Stimulated activated CD8-positive, alpha-beta memory T cell treated with anti-CD3 and anti-CD28 coated beads, Interleukin-12 subunit alpha, Interleukin-12 subunit beta, amount 100 ng/mL, for 24 hours (primary cell): Measurements from ENCODE around the gene SIK3.
"Not testable (repeated sequence)": the region's sequence is repeated elsewhere in the genome, so short reads cannot be mapped to it uniquely, and the experiment has no call there.

Source experiments
- DNase-seq: peaks from one replicate; pipeline ENCODE4 v3.0.0-alpha.2; 2020; ENCODE audit errors: extremely low read depth

SIK3 gene

GRCh38 chr11:116827461-116827860 lies 270.8 kb downstream of the SIK3 start:
- DNase-seq: no peak

GRCh38 chr11:116826751-116827431 lies 271.3 kb downstream of the SIK3 start:
- no peak for DNase-seq

- no peak for DNase-seq
These were observed 272.1 kb downstream of the SIK3 start for GRCh38 chr11:116825854-116826750.

GRCh38 chr11:116825434-116825833 lies 272.8 kb downstream of the SIK3 start:
- DNase-seq: no peak

GRCh38 chr11:116823031-116823843 lies 275.0 kb downstream of the SIK3 start, which contains the start of gene APOA4:
APOA4 (minus strand) TSS chr11:116823304; CDS start chr11:116823191, 113 bp downstream.
- DNase-seq: no peak

- no peak for DNase-seq
These were observed 275.7 kb downstream of the SIK3 start for GRCh38 chr11:116822575-116822974.

- no peak for DNase-seq
These were observed 276.9 kb downstream of the SIK3 start for GRCh38 chr11:116821050-116821918.

- no peak for DNase-seq
These were observed 279.2 kb downstream of the SIK3 start for GRCh38 chr11:116819049-116819448.

- no peak for DNase-seq
These were observed 283.7 kb downstream of the SIK3 start for GRCh38 chr11:116814502-116814901.

GRCh38 chr11:116813781-116814471 lies 284.3 kb downstream of the SIK3 start:
- no peak for DNase-seq

GRCh38 chr11:116813170-116813569 lies 285.1 kb downstream of the SIK3 start:
- DNase-seq: no peak

- no peak for DNase-seq
These were observed 286.1 kb downstream of the SIK3 start for GRCh38 chr11:116812109-116812508.

- no peak for DNase-seq
These were observed 287.0 kb downstream of the SIK3 start for GRCh38 chr11:116811194-116811593.

- no peak for DNase-seq
These were observed 289.7 kb downstream of the SIK3 start for GRCh38 chr11:116808262-116809175.

- DNase-seq: no peak
These were observed 290.5 kb downstream of the SIK3 start for GRCh38 chr11:116807601-116808261.

- no peak for DNase-seq
These were observed 294.2 kb downstream of the SIK3 start for GRCh38 chr11:116804001-116804400.

- DNase-seq: not testable (repeated sequence)
These were observed 296.6 kb downstream of the SIK3 start for GRCh38 chr11:116801662-116802061.

- no peak for DNase-seq
These were observed 297.6 kb downstream of the SIK3 start for GRCh38 chr11:116800610-116801009.

- no peak for DNase-seq
These were observed 299.9 kb downstream of the SIK3 start for GRCh38 chr11:116798368-116798767.
